Measurements from ENCODE around the gene ZNF501.

Gene ZNF501

GRCh38 chr3:44761424-44762169 lies 32.2 kb downstream of the ZNF501 start, which contains the start of the genes KIAA1143 and KIF15:
Gene KIAA1143 (minus strand): TSS chr3:44761619. CDS start chr3:44761602, 17 bp downstream.
Gene KIF15 (plus strand): TSS chr3:44761794. CDS start chr3:44761866, 72 bp downstream.
- peak; percentile 8 for TF ChIP-seq CTCF (IDR thresholded peaks at IDR 0.05; ENCODE audit: low read depth, low read length, missing control alignments)
- Histone ChIP-seq H3K4me3 (ENCODE audit: low read depth, low read length) (peak within 1 kb of the TSS; percentile 91), H3K27me3 (replicated peaks) (no peaks in the 10 kb centered on the region), H3K27ac (peak within 1 kb of the TSS; percentile 85), H3K36me3 (replicated peaks) (peaks cover 2% of the 10 kb centered on the region)
- peak; percentile 92 for DNase-seq
- in situ Hi-C loops (cut with HindIII; ENCODE audit: low pct_ligation_motif_present, low sequenced_read_pairs), result no loop called here

GRCh38 chr3:44762170-44762677 lies 32.8 kb downstream of the ZNF501 start:
- in situ Hi-C loops (cut with HindIII; ENCODE audit: low pct_ligation_motif_present, low sequenced_read_pairs), result no loop called here
- H3K27ac ChIP-seq, result no peak overlapping the region

GRCh38 chr3:44762690-44763089 lies 33.3 kb downstream of the ZNF501 start:
- peaks cover 2% of the 10 kb centered on the region for H3K36me3 ChIP-seq (replicated peaks)

More at GRCh38 chr3:44762170-44762677, 32.8 kb downstream of the ZNF501 start:
- Histone ChIP-seq H3K4me3 (ENCODE audit: low read depth, low read length) (peak overlapping the region; percentile 91), H3K27me3 (replicated peaks) (no peaks in the 10 kb centered on the region), H3K36me3 (replicated peaks) (peaks cover 2% of the 10 kb centered on the region)
- no peak for TF ChIP-seq CTCF (IDR thresholded peaks at IDR 0.05; ENCODE audit: low read depth, low read length, missing control alignments)
- DNase-seq, result peak; percentile 1

GRCh38 chr3:44764248-44764647 lies 34.8 kb downstream of the ZNF501 start:
- TF ChIP-seq CTCF (IDR thresholded peaks at IDR 0.05; ENCODE audit: low read depth, low read length, missing control alignments), result no peak
- Histone ChIP-seq H3K36me3 (replicated peaks) (no peaks in the 10 kb centered on the region), H3K4me3 (ENCODE audit: low read depth, low read length) (no peak overlapping the region), H3K27ac (no peak overlapping the region), H3K27me3 (replicated peaks) (no peaks in the 10 kb centered on the region)
- DNase-seq, result no peak
- in situ Hi-C loops (cut with HindIII; ENCODE audit: low pct_ligation_motif_present, low sequenced_read_pairs), result no loop called here

More at GRCh38 chr3:44762690-44763089, 33.3 kb downstream of the ZNF501 start:
- Histone ChIP-seq H3K27ac (no peak overlapping the region), H3K4me3 (ENCODE audit: low read depth, low read length) (peak overlapping the region; percentile 91), H3K27me3 (replicated peaks) (no peaks in the 10 kb centered on the region)
- no peak for DNase-seq
- in situ Hi-C loops (cut with HindIII; ENCODE audit: low pct_ligation_motif_present, low sequenced_read_pairs), result no loop called here
- no peak for TF ChIP-seq CTCF (IDR thresholded peaks at IDR 0.05; ENCODE audit: low read depth, low read length, missing control alignments)

GRCh38 chr3:44771424-44772098 lies 42.1 kb downstream of the ZNF501 start:
- no peaks in the 10 kb centered on the region for H3K36me3 ChIP-seq (replicated peaks)
- H3K4me3 ChIP-seq (ENCODE audit: low read depth, low read length), result no peak overlapping the region
- H3K27me3 ChIP-seq (replicated peaks), result no peaks in the 10 kb centered on the region
- no peak for TF ChIP-seq CTCF (IDR thresholded peaks at IDR 0.05; ENCODE audit: low read depth, low read length, missing control alignments)
- H3K27ac ChIP-seq, result no peak overlapping the region
- DNase-seq, result no peak
- in situ Hi-C loops (cut with HindIII; ENCODE audit: low pct_ligation_motif_present, low sequenced_read_pairs), result no loop called here
